Right lung (tissue), 5 donors: ENCODE measurements around the gene HIP1. TPM values are rescaled to one million over a fixed set of nuclear protein-coding genes. Genes with fewer than 3 reads are reported as not detected.
A peak's percentile ranks its signal among the peaks of the same experiment; 100 is the strongest.
"Not testable (repeated sequence)": the region's sequence is repeated elsewhere in the genome, so short reads cannot be mapped to it uniquely, and the experiment has no call there.

Source experiments
- DNase-seq, 2 donors: peaks; one replicate each; pipeline ENCODE4 v3.0.0-alpha.2; 2013
- polyA plus RNA-seq, 5 donors: library from polyadenylated mRNA; unstranded; fragments of 120-200 nt; gene quantifications; one replicate each; pipeline versions ENCODE4 v1.2.1 to v1.2.3, GENCODE V29; 2013; ENCODE audit warnings: inconsistent platforms in 1 of 5, low replicate concordance in 1 of 5; ENCODE audit not compliant: insufficient read length in 5 of 5, insufficient read depth in 1 of 5

Gene HIP1
- polyA plus RNA-seq, 5 donors, result 33.4 to 44.7 (median 41.7) TPM

GRCh38 chr7:75718390-75719031 lies 20.2 kb downstream of the HIP1 start:
- DNase-seq, result no peak

GRCh38 chr7:75717746-75718145 lies 21.0 kb downstream of the HIP1 start:
- not testable (repeated sequence) for DNase-seq

- DNase-seq, result no peak
Observed at GRCh38 chr7:75716992-75717626, 21.6 kb downstream of the HIP1 start.

- DNase-seq, result no peak
Observed at GRCh38 chr7:75715864-75716263, 22.9 kb downstream of the HIP1 start.

GRCh38 chr7:75712517-75713361 lies 26.0 kb downstream of the HIP1 start:
- DNase-seq, result no peak

- peak in 1 of 2 donors; percentile 55 for DNase-seq
Observed at GRCh38 chr7:75711656-75712514, 26.9 kb downstream of the HIP1 start.

GRCh38 chr7:75711076-75711475 lies 27.7 kb downstream of the HIP1 start:
- DNase-seq, result no peak

- DNase-seq, result no peak
Observed at GRCh38 chr7:75704928-75705327, 33.8 kb downstream of the HIP1 start.

- DNase-seq, result no peak
Observed at GRCh38 chr7:75702515-75702914, 36.2 kb downstream of the HIP1 start.

GRCh38 chr7:75699993-75700392 lies 38.7 kb downstream of the HIP1 start:
- no peak for DNase-seq

GRCh38 chr7:75698358-75698757 lies 40.4 kb downstream of the HIP1 start:
- no peak for DNase-seq

- DNase-seq, result no peak
Observed at GRCh38 chr7:75696263-75697037, 42.3 kb downstream of the HIP1 start.

- no peak for DNase-seq
Observed at GRCh38 chr7:75694638-75695399, 43.9 kb downstream of the HIP1 start.

GRCh38 chr7:75693668-75694067 lies 45.1 kb downstream of the HIP1 start:
- DNase-seq, result not testable (repeated sequence)

- no peak for DNase-seq
Observed at GRCh38 chr7:75691793-75692543, 46.8 kb downstream of the HIP1 start.

- no peak for DNase-seq
Observed at GRCh38 chr7:75690121-75690523, 48.6 kb downstream of the HIP1 start.

- no peak for DNase-seq
Observed at GRCh38 chr7:75689246-75690099, 49.3 kb downstream of the HIP1 start.
